NCI-H446 treated with DMSO at 0.1 percent for 48 hours (cell line): Measurements from ENCODE around the gene HBEGF.

Experiments
- DNase-seq: peaks from one replicate; lab custom pipeline; 2025; lab: John Stamatoyannopoulos, UW

The HBEGF gene

DNA sequence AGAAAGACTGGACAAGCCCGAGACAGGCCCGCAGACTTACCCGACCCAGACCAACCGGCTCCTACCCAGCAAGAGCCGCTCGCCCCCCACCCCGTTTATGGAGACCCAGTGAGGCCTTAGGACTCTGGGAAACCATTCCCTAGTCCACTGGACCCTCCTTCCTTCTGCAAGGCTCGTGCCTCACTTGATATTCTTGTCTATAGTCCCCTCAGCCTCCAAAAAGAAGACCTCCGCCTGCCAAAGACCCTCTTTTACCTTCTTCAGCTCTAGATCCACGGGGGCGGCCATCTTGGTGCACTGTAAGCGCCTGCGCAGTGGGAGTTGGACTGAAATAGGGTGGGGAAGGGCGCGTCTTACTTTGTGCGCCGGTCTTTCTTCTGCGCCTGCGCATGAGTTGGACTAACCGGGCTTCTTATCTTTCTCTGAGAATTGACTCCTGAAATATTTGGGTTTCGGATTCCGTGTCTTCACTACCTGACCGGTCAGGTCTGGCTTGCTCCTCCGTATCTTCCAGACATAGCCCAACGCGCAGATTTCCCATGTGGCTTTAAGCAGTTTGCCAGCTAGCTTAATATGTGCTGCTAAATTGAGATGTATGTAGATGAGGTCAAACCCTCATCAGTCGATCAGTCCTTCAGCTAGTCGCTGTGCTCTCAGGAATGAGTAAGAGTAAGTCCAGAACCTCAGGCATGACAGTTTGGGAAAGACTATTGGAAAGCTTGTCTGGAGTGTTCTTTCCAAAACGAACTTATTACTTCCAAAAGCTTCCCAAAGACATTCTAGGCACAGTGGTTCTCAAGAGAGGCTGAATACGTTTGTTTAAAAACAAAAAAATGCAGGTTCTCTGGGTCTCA, 43.4 kb downstream of the HBEGF start, which contains the start of gene PFDN1:
Gene PFDN1, minus strand, starts transcription at position 316 of the 854 bp plus-strand sequence. Its CDS starts 28 bp downstream, at position 288.
- peak; percentile 86 for DNase-seq

DNA sequence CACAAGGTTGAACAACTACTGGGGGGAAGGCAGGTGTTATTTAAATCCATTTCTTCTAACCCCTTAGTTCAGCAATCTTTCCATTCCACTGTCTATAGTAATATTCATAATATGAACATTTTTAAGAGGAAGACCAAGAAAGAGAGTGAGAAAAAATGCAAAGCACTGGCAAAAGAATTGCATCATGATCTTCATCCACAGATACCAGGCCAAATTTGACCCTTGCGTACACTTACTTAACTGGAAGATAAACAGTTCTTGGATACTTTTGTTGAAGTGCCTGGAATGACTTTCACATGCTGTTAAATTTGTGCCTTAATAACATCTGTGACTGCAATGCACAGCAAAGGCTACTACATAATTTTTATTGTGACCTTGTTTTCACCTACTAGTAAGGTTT, 45.3 kb downstream of the HBEGF start:
- no peak for DNase-seq

DNA sequence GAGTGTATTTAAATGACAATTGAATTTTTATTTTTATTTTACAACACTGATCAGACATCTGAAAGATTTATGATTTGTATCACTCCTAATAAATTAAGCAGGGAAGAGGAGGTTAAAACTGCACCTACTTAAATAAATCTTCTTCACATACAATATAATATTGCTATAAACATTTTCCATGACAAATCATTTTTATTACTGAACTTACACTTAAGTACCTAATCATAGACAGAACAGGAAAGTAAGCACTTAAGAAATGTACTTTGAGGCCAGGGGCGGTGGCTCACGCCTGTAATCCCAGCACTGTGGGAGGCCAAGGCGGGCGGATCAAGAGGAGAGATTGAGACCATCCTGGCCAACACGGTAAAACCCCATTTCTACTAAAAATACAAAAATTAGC, 47.3 kb downstream of the HBEGF start:
- DNase-seq = no peak

DNA sequence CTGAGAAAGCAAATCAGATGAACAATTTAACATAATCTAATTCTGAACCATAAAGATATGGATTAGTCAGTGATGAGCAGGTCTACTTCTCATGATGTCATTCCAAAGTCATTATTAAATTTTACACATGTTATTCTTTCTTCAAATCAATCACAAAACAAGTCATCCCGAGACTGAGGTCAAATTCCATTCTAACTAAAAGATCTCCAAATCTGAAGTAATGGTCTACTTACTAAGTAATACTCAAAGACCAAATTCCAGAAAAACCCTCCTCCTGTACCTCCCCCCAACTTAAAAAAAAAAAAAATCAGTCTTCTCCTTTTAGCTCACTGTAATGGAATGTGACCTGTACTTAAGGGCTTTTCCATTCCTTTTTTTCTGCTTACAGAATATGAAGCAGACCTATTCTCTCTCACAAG, 48.2 kb downstream of the HBEGF start:
- no peak for DNase-seq

DNA sequence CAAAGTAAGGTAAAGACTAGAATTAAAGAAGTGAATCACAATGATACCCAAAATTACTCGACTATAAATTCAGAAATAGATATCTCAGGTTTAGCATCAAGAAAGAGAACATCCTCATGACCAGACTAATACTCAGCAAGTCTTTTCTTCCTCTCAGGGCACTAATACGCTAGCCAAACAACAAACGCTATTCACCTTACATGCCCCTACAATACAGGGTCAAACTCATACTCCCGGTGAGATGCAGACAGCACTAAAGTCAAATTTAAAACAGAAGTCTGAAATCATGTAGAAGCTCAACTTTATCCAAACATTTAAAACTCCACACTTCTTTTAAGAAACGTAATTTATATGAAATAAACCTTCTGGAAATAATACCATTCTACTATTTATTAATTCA, 49.1 kb downstream of the HBEGF start:
- no peak for DNase-seq

DNA sequence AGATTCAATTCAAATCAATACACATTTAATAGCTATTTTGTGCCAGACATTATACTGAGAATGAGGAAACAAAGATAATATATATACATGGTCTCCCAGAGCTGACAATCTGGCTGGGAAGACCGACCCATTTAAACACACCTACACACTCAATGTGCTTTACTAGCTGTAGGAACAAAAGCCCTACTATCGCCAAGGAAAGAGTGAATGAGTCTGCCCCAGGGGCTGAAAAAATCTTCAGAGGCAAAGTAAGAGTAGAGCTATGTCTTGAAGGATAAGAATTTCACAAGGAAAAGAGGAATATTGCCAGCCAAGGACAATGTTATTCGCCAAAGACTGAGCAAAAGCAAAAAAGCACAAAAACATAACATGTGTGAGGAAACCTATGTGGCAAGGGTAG, 50.1 kb downstream of the HBEGF start:
- DNase-seq = no peak

DNA sequence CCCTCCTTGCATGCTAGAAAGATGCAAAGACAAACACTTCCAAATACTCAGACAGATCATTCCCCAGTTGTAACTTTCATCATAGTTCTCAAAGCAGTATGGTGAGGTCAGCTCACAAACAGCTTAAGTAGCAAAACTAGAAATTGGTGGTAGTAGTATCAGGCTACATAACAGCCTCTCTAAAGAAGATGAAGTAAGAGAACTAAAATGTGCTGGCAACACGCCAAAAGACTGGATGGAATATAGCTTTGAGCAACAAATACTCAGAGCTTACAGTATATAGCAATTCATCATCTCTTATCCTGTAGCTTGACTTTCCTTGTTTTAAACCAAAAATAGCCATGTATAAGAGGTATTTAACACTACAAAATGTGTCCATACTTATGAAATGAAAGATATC, 51.0 kb downstream of the HBEGF start:
- DNase-seq = peak; percentile 7

DNA sequence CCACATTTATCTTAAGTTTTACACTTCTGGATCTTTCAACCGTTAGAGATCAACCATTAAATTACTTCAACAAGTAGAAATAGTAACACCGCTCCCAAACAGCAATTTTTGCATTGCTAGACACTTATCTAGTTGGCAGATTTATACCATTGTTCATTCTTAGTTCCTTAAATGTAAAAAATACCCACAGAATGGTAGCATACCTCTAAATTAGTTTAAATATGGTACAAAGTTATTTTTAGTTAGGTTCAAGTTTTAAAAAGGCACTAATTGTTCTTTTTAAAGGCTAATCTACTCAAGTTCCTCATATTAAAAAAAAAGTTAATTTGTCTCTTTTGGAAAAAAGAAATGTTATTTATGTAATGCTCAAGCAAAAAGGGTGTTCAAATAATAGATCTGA, 51.6 kb downstream of the HBEGF start:
- DNase-seq = no peak

DNA sequence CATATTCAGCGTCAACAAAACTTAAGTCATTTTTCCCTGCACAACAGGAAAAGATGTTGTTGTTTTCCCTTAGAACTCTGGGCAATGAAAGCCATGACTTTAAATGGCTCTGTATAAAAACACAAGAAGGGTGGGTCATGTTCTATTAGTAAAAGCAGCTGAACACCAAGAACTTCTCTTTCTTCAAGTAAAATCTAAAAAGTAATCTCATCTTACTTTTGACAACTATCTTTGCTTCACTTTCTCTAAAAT, 52.6 kb downstream of the HBEGF start:
- DNase-seq = no peak

DNA sequence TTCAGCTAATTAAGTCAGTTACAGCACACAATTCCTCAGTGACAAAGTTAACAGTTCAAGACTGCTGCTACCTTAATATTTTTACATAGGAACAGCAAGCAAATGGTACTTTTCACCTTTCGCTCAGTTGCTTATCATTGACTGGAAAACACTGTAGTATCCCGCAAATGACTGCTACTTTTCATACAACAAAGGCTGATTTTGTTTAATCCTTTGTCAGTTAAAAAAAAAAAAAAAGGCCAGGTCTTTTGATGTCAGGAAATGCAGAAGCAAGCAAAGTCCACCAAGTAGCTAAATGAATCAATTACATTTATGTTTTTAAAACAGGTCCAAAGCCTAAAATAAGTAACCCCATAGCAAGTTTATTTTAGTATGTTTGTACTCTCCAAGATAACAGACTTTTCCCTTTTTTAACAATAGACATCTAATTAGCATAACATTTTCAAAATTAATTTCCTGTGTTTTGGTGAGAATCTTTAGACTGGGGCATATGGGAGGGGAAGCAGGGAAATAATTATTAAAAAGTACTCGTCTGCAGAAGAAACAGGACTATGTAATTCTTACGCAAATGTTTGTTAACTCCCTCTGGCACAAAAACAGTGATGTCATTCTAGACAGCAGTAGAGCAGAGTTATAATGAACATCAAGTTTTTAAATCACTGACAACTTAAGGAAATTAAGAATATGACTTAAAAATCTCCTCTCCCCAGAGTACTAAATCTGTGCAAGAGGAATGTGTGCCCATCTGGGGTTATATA, 53.1 kb downstream of the HBEGF start:
- DNase-seq = no peak

DNA sequence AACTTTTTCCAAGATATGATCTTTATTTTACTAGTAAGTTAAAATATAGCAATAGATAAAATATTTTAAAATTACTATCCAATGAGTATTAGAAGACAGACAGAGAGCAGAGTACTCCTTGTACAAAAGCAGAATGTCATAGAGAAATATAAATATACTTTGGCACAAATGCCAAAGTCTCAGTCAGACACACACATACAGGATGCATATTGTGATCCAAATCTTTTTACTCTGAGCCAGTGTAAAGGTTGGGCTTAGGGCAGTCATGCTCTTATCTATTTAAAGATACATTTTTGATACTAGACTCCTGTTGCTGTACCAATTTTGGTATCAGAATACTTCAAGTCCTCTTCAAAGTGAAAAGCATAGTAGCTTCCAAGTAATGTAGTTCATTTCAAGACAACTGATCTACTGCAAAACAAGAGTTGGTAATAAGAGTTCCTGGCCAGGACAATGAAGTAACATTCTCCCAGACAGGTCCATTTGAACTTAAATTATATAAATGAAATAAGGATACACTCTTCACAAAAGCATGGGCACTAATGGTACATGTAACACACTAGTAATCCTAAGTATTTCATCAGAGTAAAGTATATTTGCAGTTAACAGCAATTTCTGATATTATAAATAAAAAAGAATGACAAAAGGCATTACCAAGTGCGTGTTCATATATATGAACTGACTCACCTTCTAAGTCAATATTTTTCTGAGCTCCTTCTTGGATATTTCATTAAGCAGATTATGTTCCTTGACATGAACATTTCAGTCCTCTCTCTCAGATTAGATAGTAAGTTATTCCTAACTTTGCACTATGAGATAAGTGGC, 54.0 kb downstream of the HBEGF start:
- DNase-seq = no peak

DNA sequence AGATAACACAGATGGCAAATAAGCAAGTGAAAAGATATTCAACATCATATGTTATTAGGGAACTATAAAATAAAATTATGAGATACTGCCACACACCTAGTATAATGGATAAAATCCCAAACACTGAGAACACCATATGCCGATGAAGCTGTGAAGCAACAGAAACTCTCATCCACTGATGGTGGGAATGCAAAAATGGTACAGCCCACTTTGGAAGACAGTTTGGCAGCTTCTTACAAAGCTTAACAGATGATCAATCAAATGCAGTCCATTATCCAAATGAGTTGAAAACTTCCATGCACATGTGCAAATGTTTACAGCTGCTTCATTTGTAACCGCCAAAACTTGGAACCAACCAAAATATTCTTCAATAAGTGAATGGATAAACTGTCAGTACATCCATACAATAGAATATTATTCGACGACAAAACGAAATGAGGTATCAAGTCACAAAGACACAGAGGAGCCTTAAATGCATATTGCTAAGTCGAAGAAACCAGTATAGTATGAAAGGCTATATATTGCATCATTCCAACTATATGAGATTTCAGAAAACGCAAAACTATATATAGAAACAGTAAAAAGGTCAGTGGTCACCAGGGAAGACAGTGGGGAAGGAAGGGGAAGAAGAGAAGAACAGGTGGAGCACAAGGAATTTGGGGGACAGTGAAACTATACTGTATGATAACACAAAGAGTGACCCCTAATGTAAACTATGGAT, 58.4 kb downstream of the HBEGF start:
- no peak for DNase-seq

DNA sequence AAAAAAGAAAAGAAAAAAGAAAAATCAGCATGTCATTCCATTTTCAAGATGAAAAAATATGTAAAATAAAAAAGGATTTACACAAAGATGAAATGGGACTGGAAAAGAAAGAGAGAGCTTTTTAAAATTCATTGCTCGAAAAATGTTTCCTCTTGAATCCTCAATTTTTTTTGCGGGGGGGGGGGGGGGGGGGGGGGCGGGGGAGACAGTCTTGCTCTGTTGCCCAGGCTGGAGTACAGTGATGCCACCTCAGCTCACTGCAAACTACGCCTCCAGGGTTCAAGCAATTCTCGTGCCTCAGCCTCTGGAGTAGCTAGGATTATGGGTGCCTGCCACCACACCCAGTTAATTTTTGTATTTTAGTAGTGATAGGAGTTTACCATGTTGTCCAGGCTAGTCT, 60.0 kb downstream of the HBEGF start:
- DNase-seq = no peak

DNA sequence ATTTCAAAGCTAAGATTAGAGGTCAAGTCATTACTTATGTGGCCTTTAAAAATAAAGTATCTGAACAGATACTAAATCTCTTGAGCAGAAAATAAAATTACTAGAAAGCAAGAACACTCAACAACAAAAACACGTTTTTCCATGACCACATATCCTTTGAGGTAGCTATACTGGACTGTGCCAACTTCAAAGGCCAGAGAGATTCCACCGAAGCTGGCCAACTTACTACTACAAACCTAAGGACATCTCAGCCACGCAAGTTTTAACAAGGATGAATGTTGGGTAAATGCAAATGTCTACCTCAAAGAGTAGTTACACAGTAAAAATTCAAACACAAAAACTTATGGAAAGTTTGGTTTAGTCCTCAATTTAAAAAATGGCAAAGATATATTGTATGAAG, 62.4 kb downstream of the HBEGF start:
- no peak for DNase-seq
